Esophagus muscularis mucosa (tissue), 4 donors: ENCODE results near the gene SLC4A9. TPM values are rescaled to one million over a fixed set of nuclear protein-coding genes. Genes with fewer than 3 reads are reported as not detected.

ENCODE experiments used
- DNase-seq: peaks from one replicate; pipeline ENCODE4 v3.0.0-alpha.2; 2017; ENCODE audit errors: extremely low spot score
- H3K27ac ChIP-seq, 4 donors: fragments of 200-600 bp; sonication (generic); replicated peaks in 1 of 4; 1 replicate in 3 of 4; 2 replicates in 1 of 4; pipeline ENCODE4 v1.5.1; 2016 to 2019; ENCODE audit warnings: mild to moderate bottlenecking in 1 of 4
- H3K27me3 ChIP-seq, 4 donors: fragments of 200-600 bp; sonication (generic); one replicate each; pipeline versions ENCODE4 v1.5.1 to v1.6.0; 2016 to 2019
- H3K36me3 ChIP-seq, 4 donors: fragments of 200-600 bp; sonication (generic); one replicate each; pipeline ENCODE4 v1.5.1; 2016 to 2019
- H3K4me1 ChIP-seq, 4 donors: fragments of 200-600 bp; sonication (generic); one replicate each; pipeline ENCODE4 v1.5.1; 2016 to 2019
- H3K4me3 ChIP-seq, 4 donors: fragments of 200-600 bp; sonication (generic); 1 replicate in 2 of 4; 2 replicates in 2 of 4; pipeline ENCODE4 v1.5.1; 2016 to 2019; ENCODE audit warnings: mild to moderate bottlenecking in 4 of 4, moderate library complexity in 1 of 4
- H3K9me3 ChIP-seq, 4 donors: fragments of 200-600 bp; sonication (generic); 1 replicate in 3 of 4; 2 replicates in 1 of 4; pipeline ENCODE4 v1.5.1; 2016 to 2019
- CTCF ChIP-seq, 3 experiments: fragments of 200-600 bp in 2 of 3; fragments of 450-650 bp in 1 of 3; sonication (generic) in 2 of 3; IDR thresholded peaks; one replicate each; pipeline ENCODE4 v1.5.1; 2017 to 2019; ENCODE audit warnings: antibody characterized with exemption in 3 of 3, mild to moderate bottlenecking in 2 of 3, moderate library complexity in 1 of 3
- EP300 ChIP-seq: sonication (generic); formaldehyde crosslinking; IDR thresholded peaks from one replicate; pipeline ENCODE4 v1.6.1; 2017; ENCODE audit warnings: antibody characterized with exemption
- POLR2A ChIP-seq: fragments of 450-650 bp; IDR thresholded peaks from one replicate; pipeline ENCODE4 v1.6.1; 2017; ENCODE audit warnings: antibody characterized with exemption, moderate library complexity, mild to moderate bottlenecking, low read depth
- POLR2AphosphoS5 ChIP-seq, 2 donors: sonication (generic); formaldehyde crosslinking; IDR thresholded peaks; one replicate each; pipeline ENCODE4 v1.6.1; 2017; ENCODE audit warnings: antibody characterized with exemption in 2 of 2
- WGBS: methylation state at CpG from one replicate; pipeline ENCODE4 v1.1.5; 2018; 5-methylcytosine and 5-hydroxymethylcytosine counted together
- intact Hi-C: fragments of 100-400 bp; cut with DNase I; formaldehyde crosslinking; loops from one replicate; pipeline ENCODE4 v1.15.1; 2023
- total RNA-seq, 4 donors: library from RNA; depleted of rRNA; stranded (reverse); fragments of >200 nt; gene quantifications; one replicate each; pipeline versions ENCODE4 v1.1.0 to v1.2.1, GENCODE V29; 2016

Gene SLC4A9
- total RNA-seq, 4 donors from 2014 or later = not detected

GRCh38 chr5:140358738-140359310, 1.2 kb upstream of the SLC4A9 start:
- no peak for TF ChIP-seq POLR2A
- TF ChIP-seq CTCF (IDR thresholded peaks at IDR 0.05) = peak in 1 of 3 experiments; percentile 23
- 72% methylated on average over 4 of the region's 4 CpGs for WGBS
- Histone ChIP-seq H3K9me3 (no peaks in the 10 kb centered on the region), H3K27ac (no peak overlapping the region), H3K36me3 (no peaks in the 10 kb centered on the region), H3K4me3 (no peak overlapping the region), H3K4me1 (peaks cover 10 to 19% (median 17%) of the 10 kb centered on the region in 4 donors), H3K27me3 (no peaks in the 10 kb centered on the region)
- intact Hi-C loops = loop anchor here (10.0 kb wide), 1 partner anchor 184 kb away; the partner anchor contains the start of gene CYSTM1
- no peak for DNase-seq

GRCh38 chr5:140360681-140361479, 886 bp downstream of the SLC4A9 start:
- Histone ChIP-seq H3K4me1 (peaks cover 10 to 19% (median 17%) of the 10 kb centered on the region in 4 donors), H3K27ac (no peak overlapping the region), H3K36me3 (no peaks in the 10 kb centered on the region), H3K9me3 (no peaks in the 10 kb centered on the region), H3K4me3 (no peak overlapping the region), H3K27me3 (no peaks in the 10 kb centered on the region)
- WGBS = 85% methylated on average over 2 of the region's 7 CpGs
- no peak for DNase-seq
- intact Hi-C loops = no loop called here
- TF ChIP-seq POLR2AphosphoS5 (IDR thresholded peaks at IDR 0.05) = no peak

GRCh38 chr5:140361901-140362300, 1.9 kb downstream of the SLC4A9 start:
- WGBS = 90% methylated on average over 2 of the region's 2 CpGs
- Histone ChIP-seq H3K36me3 (no peaks in the 10 kb centered on the region), H3K4me1 (peaks cover 10 to 19% (median 17%) of the 10 kb centered on the region in 4 donors), H3K4me3 (no peak overlapping the region), H3K27me3 (no peaks in the 10 kb centered on the region), H3K27ac (no peak overlapping the region), H3K9me3 (no peaks in the 10 kb centered on the region)
- intact Hi-C loops = no loop called here
- no peak for DNase-seq
- TF ChIP-seq POLR2A (no peak), EP300 (no peak), CTCF (IDR thresholded peaks at IDR 0.05) (no peak), POLR2AphosphoS5 (IDR thresholded peaks at IDR 0.05) (no peak)

- Histone ChIP-seq H3K4me1 (peaks cover 9 to 17% (median 15%) of the 10 kb centered on the region in 4 donors), H3K27ac (no peak overlapping the region), H3K9me3 (no peaks in the 10 kb centered on the region), H3K27me3 (no peaks in the 10 kb centered on the region), H3K4me3 (no peak overlapping the region), H3K36me3 (no peaks in the 10 kb centered on the region)
- no peak for DNase-seq
- WGBS = 88% methylated on average over 8 of the region's 8 CpGs
- intact Hi-C loops = no loop called here
- TF ChIP-seq CTCF (IDR thresholded peaks at IDR 0.05) = no peak
- TF ChIP-seq POLR2A = no peak
These were observed 2.3 kb downstream of the SLC4A9 start for GRCh38 chr5:140362311-140362710.

- H3K4me1 ChIP-seq = peaks cover 6 to 9% (median 7%) of the 10 kb centered on the region in 4 donors
- no peaks in the 10 kb centered on the region for H3K27me3 ChIP-seq
- no peaks in the 10 kb centered on the region for H3K36me3 ChIP-seq
- no peaks in the 10 kb centered on the region for H3K9me3 ChIP-seq
- peak overlapping the region; percentile 24 to 51 (median 36) for H3K4me3 ChIP-seq
- no peak overlapping the region for H3K27ac ChIP-seq
- TF ChIP-seq POLR2A (no peak), CTCF (IDR thresholded peaks at IDR 0.05) (peak in 2 of 3 experiments; percentile 71 to 74)
- 44% methylated on average over 3 of the region's 29 CpGs for WGBS
- no peak for DNase-seq
- intact Hi-C loops = no loop called here
These were observed 3.1 kb downstream of the SLC4A9 start for GRCh38 chr5:140362875-140363630.
